Measurements from ENCODE around the gene MKLN1.
"Not testable (repeated sequence)": the region's sequence is repeated elsewhere in the genome, so short reads cannot be mapped to it uniquely, and the experiment has no call there.

MKLN1 gene

DNA sequence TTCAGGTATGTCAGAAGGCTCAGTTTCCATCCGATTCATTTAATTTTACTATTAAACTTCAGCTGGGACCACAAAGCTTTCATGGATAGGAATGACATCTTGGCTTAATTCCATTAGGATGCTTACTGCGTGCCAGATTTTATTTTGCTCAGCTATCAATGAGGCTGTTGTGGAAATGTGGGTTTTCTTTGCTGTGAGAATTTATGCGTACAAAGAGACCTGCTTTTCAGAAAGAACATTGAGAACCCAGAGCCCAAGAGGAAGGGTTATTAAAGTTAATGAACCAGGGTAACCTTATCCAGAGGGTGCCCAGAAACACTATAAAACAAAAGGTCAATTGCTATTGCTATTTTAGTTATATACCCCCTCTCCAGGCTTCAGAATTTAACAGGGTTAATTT is 98.3 kb downstream of the MKLN1 start (continued):
- TF ChIP-seq, protein P1, sequence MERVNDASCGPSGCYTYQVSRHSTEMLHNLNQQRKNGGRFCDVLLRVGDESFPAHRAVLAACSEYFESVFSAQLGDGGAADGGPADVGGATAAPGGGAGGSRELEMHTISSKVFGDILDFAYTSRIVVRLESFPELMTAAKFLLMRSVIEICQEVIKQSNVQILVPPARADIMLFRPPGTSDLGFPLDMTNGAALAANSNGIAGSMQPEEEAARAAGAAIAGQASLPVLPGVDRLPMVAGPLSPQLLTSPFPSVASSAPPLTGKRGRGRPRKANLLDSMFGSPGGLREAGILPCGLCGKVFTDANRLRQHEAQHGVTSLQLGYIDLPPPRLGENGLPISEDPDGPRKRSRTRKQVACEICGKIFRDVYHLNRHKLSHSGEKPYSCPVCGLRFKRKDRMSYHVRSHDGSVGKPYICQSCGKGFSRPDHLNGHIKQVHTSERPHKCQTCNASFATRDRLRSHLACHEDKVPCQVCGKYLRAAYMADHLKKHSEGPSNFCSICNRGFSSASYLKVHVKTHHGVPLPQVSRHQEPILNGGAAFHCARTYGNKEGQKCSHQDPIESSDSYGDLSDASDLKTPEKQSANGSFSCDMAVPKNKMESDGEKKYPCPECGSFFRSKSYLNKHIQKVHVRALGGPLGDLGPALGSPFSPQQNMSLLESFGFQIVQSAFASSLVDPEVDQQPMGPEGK (CRISPR knock-in tag; IDR thresholded peaks at IDR 0.05; ENCODE audit: borderline replicate concordance): no peak

DNA sequence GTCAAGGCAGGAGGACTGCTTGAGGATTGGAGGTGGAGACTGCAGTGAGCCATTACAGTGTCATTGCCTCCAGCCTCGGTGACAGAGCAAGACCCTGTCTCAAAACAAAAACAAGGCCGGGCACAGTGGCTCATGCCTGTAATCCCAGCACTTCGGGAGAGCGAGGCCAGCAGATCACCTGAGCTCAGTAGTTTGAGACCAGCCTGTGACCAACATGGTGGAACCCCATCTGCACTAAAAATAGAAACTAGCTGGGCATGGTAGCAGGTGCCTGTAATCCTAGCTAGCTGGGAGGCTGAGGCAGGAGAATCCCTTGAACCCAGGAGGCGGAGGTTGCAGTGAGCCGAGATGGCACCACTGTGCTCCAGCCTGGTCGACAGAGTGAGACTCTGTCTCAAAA is 103.2 kb downstream of the MKLN1 start:
- ATAC-seq: not testable (repeated sequence)

DNA sequence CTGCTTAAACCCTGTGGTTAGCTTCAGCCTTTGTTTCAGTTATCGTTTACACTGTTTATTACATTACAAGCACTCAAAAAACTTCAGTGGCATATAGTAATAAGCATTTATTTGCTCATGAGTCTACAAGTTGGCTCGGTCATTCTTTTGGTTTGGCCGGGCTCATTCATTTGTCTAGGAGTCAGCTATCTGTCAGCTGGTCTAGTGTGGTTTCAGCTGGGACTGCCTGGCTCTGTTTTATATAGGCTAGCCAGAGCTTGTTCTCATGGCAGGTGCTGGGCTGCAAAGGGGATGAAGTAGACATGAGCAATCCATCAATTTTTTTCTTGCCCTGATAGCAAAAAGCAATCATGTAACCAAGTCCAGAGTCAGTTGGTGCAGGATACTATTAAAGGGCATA is 103.6 kb downstream of the MKLN1 start:
- ATAC-seq: peak; percentile 59
- TF ChIP-seq ZFP3 (CRISPR knock-in tag; IDR thresholded peaks at IDR 0.05): peak; percentile 39; the same call in 1 of the 2 replicates
- TF ChIP-seq SNAI2 (CRISPR knock-in tag; IDR thresholded peaks at IDR 0.05): no peak
- TF ChIP-seq CSDC2 (CRISPR knock-in tag; IDR thresholded peaks at IDR 0.05): no peak
- TF ChIP-seq PPARA (CRISPR knock-in tag; IDR thresholded peaks at IDR 0.05; ENCODE audit: borderline replicate concordance): no peak

DNA sequence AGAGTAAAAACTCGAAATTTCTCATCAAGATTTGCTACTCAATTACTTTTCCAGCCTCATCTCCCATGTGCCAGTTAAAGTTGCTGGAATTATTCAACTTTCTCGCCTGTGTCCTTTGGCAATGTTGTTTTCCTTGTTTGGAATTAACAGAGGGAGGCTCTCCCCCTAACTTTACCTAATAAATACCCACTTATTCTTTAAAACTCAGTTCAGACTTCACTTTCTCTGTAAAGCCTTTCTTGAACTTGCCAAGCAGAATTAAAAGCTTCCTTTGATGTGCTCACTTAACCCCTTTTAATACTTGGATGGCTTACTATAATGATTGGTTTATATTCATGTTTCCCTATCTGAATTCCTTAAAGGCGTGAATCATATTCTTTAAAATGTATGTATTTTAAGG is 104.1 kb downstream of the MKLN1 start:
- TF ChIP-seq ZNF565 (CRISPR knock-in tag; conservative IDR thresholded peaks at IDR 0.05; ENCODE audit: low read depth) (no peak), TOX (CRISPR knock-in tag; IDR thresholded peaks at IDR 0.05; ENCODE audit: borderline replicate concordance) (no peak), ZNF8 (CRISPR knock-in tag; IDR thresholded peaks at IDR 0.05) (no peak), TCF4 (CRISPR knock-in tag; IDR thresholded peaks at IDR 0.05; ENCODE audit: borderline replicate concordance) (no peak), GLIS3 (CRISPR knock-in tag; IDR thresholded peaks at IDR 0.05) (no peak), ZNF70 (CRISPR knock-in tag; IDR thresholded peaks at IDR 0.05) (no peak), BACH2 (CRISPR knock-in tag; IDR thresholded peaks at IDR 0.05; ENCODE audit: borderline replicate concordance) (no peak), PPARA (CRISPR knock-in tag; IDR thresholded peaks at IDR 0.05; ENCODE audit: borderline replicate concordance) (no peak), CSDC2 (CRISPR knock-in tag; IDR thresholded peaks at IDR 0.05) (no peak)
- TF ChIP-seq, protein P2, sequence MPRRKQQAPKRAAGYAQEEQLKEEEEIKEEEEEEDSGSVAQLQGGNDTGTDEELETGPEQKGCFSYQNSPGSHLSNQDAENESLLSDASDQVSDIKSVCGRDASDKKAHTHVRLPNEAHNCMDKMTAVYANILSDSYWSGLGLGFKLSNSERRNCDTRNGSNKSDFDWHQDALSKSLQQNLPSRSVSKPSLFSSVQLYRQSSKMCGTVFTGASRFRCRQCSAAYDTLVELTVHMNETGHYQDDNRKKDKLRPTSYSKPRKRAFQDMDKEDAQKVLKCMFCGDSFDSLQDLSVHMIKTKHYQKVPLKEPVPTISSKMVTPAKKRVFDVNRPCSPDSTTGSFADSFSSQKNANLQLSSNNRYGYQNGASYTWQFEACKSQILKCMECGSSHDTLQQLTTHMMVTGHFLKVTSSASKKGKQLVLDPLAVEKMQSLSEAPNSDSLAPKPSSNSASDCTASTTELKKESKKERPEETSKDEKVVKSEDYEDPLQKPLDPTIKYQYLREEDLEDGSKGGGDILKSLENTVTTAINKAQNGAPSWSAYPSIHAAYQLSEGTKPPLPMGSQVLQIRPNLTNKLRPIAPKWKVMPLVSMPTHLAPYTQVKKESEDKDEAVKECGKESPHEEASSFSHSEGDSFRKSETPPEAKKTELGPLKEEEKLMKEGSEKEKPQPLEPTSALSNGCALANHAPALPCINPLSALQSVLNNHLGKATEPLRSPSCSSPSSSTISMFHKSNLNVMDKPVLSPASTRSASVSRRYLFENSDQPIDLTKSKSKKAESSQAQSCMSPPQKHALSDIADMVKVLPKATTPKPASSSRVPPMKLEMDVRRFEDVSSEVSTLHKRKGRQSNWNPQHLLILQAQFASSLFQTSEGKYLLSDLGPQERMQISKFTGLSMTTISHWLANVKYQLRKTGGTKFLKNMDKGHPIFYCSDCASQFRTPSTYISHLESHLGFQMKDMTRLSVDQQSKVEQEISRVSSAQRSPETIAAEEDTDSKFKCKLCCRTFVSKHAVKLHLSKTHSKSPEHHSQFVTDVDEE (CRISPR knock-in tag; IDR thresholded peaks at IDR 0.05): no peak
- TF ChIP-seq, protein P1 (CRISPR knock-in tag; IDR thresholded peaks at IDR 0.05; ENCODE audit: borderline replicate concordance): no peak
- TF ChIP-seq, protein P3, sequence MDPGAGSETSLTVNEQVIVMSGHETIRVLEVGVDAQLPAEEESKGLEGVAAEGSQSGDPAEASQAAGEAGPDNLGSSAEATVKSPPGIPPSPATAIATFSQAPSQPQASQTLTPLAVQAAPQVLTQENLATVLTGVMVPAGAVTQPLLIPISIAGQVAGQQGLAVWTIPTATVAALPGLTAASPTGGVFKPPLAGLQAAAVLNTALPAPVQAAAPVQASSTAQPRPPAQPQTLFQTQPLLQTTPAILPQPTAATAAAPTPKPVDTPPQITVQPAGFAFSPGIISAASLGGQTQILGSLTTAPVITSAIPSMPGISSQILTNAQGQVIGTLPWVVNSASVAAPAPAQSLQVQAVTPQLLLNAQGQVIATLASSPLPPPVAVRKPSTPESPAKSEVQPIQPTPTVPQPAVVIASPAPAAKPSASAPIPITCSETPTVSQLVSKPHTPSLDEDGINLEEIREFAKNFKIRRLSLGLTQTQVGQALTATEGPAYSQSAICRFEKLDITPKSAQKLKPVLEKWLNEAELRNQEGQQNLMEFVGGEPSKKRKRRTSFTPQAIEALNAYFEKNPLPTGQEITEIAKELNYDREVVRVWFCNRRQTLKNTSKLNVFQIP (CRISPR knock-in tag; IDR thresholded peaks at IDR 0.05; ENCODE audit: borderline replicate concordance, low read depth): no peak
- TF ChIP-seq, protein P4, sequence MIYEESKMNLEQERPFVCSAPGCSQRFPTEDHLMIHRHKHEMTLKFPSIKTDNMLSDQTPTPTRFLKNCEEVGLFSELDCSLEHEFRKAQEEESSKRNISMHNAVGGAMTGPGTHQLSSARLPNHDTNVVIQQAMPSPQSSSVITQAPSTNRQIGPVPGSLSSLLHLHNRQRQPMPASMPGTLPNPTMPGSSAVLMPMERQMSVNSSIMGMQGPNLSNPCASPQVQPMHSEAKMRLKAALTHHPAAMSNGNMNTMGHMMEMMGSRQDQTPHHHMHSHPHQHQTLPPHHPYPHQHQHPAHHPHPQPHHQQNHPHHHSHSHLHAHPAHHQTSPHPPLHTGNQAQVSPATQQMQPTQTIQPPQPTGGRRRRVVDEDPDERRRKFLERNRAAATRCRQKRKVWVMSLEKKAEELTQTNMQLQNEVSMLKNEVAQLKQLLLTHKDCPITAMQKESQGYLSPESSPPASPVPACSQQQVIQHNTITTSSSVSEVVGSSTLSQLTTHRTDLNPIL (CRISPR knock-in tag; IDR thresholded peaks at IDR 0.05; ENCODE audit: low read depth): no peak
- no peak for ATAC-seq

DNA sequence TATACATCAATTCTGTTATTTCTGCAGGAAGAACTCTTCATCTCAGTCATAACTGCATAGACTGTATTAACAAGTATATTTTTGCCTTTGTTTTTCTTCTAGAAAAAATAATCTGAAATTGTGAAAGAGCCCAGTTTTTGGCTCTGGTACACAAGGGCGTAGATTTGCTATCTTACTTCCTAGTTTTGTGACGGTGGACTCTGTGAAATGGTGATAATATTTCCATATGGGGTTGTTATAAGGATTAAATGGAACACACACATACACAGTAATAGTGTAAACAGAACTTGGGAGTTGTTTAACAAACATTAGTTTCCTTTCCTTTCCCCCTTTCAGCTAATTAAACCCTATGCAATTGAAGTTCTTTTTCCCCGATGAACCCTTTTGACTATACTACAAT is 108.7 kb downstream of the MKLN1 start:
- ATAC-seq: no peak
- TF ChIP-seq, protein P1 (CRISPR knock-in tag; IDR thresholded peaks at IDR 0.05; ENCODE audit: borderline replicate concordance): no peak
- TF ChIP-seq ZFP30 (CRISPR knock-in tag; IDR thresholded peaks at IDR 0.05) (no peak), ZC3H10 (CRISPR knock-in tag; IDR thresholded peaks at IDR 0.05) (no peak), TOX (CRISPR knock-in tag; IDR thresholded peaks at IDR 0.05; ENCODE audit: borderline replicate concordance) (no peak), PPARA (CRISPR knock-in tag; IDR thresholded peaks at IDR 0.05; ENCODE audit: borderline replicate concordance) (no peak), OSR1 (CRISPR knock-in tag; IDR thresholded peaks at IDR 0.05) (no peak), BACH2 (CRISPR knock-in tag; IDR thresholded peaks at IDR 0.05; ENCODE audit: borderline replicate concordance) (no peak), GLIS3 (CRISPR knock-in tag; IDR thresholded peaks at IDR 0.05) (no peak), ZNF70 (CRISPR knock-in tag; IDR thresholded peaks at IDR 0.05) (no peak)
- TF ChIP-seq, protein P5, sequence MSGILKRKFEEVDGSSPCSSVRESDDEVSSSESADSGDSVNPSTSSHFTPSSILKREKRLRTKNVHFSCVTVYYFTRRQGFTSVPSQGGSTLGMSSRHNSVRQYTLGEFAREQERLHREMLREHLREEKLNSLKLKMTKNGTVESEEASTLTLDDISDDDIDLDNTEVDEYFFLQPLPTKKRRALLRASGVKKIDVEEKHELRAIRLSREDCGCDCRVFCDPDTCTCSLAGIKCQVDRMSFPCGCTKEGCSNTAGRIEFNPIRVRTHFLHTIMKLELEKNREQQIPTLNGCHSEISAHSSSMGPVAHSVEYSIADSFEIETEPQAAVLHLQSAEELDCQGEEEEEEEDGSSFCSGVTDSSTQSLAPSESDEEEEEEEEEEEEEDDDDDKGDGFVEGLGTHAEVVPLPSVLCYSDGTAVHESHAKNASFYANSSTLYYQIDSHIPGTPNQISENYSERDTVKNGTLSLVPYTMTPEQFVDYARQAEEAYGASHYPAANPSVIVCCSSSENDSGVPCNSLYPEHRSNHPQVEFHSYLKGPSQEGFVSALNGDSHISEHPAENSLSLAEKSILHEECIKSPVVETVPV (CRISPR knock-in tag; IDR thresholded peaks at IDR 0.05): no peak
- TF ChIP-seq, protein P3 (CRISPR knock-in tag; IDR thresholded peaks at IDR 0.05; ENCODE audit: borderline replicate concordance, low read depth): no peak

Data from SK-N-SH treated with all-trans-retinoic acid at 6 μM for 48 hours (cell line).